SU-DHL-6 (cell line): Measurements from ENCODE around the gene FXYD1.

Source experiments
- CTCF ChIP-seq: fragments of 200-600 bp; sonication (generic); IDR thresholded peaks from one replicate; pipeline ENCODE4 v1.5.1; 2017; ENCODE audit warnings: antibody characterized with exemption, mild to moderate bottlenecking, low read length, moderate library complexity; ENCODE audit not compliant: insufficient read depth, poor library complexity, severe bottlenecking
- EZH2phosphoT487 ChIP-seq: fragments of 200-600 bp; sonication (generic), shearing (Covaris generic); conservative IDR thresholded peaks from 2 replicates; pipeline ENCODE4 v1.6.1; 2018; ENCODE audit warnings: mild to moderate bottlenecking, antibody characterized with exemption, low read length, moderate library complexity, mixed read lengths

- TF ChIP-seq EZH2phosphoT487 (no peak), CTCF (no peak)
These were observed 5.6 kb downstream of the FXYD1 start for GRCh38 chr19:35144259-35144599.
